Fibroblast of lung (primary cell): ENCODE results near the gene MYL10. TPM values are rescaled to one million over a fixed set of nuclear protein-coding genes. Genes with fewer than 3 reads are reported as not detected.

Source experiments
- DNase-seq, 2 donors: peaks; one replicate each; pipeline versions ENCODE4 v3.0.0 to v3.0.0-alpha.2; 2010; ENCODE audit warnings: low read depth in 2 of 2
- H2AFZ ChIP-seq: 2 replicates; pipeline ENCODE4 v1.5.1; 2012; ENCODE audit warnings: low read length, control low read depth, inconsistent platforms
- H3K27ac ChIP-seq: 2 replicates; pipeline ENCODE4 v1.5.1; 2011; ENCODE audit warnings: low read length, control low read depth; ENCODE audit not compliant: insufficient read depth
- H3K27me3 ChIP-seq: 2 replicates; pipeline ENCODE4 v1.5.1; 2011; ENCODE audit warnings: mild to moderate bottlenecking, low read length; ENCODE audit not compliant: control insufficient read depth, insufficient read depth
- H3K36me3 ChIP-seq: 2 replicates; pipeline ENCODE4 v1.5.1; 2011; ENCODE audit warnings: low read length; ENCODE audit not compliant: control insufficient read depth, insufficient read depth
- H3K4me1 ChIP-seq: 2 replicates; pipeline ENCODE4 v1.5.1; 2011; ENCODE audit warnings: low read length; ENCODE audit not compliant: control insufficient read depth, insufficient read depth; ENCODE audit errors: extremely low read depth
- H3K4me2 ChIP-seq: 2 replicates; pipeline ENCODE4 v1.5.1; 2011; ENCODE audit warnings: low read length, control low read depth; ENCODE audit not compliant: insufficient read depth; ENCODE audit errors: extremely low read depth
- H3K4me3 ChIP-seq, 4 experiments: fragments of 200-600 bp in 1 of 4; sonication (generic) in 1 of 4; replicated peaks in 1 of 4; 2 replicates each; pipeline ENCODE4 v1.5.1; 2011 to 2016; ENCODE audit warnings: low read length in 4 of 4, low read depth in 3 of 4, mild to moderate bottlenecking in 3 of 4, control low read depth in 2 of 4, inconsistent platforms in 1 of 4, mixed read lengths in 1 of 4; ENCODE audit not compliant: insufficient read depth in 1 of 4; ENCODE audit errors: control extremely low read depth in 1 of 4
- H3K79me2 ChIP-seq: 2 replicates; pipeline ENCODE4 v1.5.1; 2012; ENCODE audit warnings: mild to moderate bottlenecking, low read length, inconsistent platforms; ENCODE audit not compliant: control insufficient read depth, insufficient read depth
- H3K9ac ChIP-seq: 2 replicates; pipeline ENCODE4 v1.5.1; 2011; ENCODE audit warnings: mild to moderate bottlenecking, low read length, control low read depth; ENCODE audit not compliant: insufficient read depth
- H3K9me3 ChIP-seq: 2 replicates; pipeline ENCODE4 v1.5.1; 2012; ENCODE audit warnings: low read depth, low read length; ENCODE audit not compliant: control insufficient read depth, insufficient read depth
- H4K20me1 ChIP-seq: 2 replicates; pipeline ENCODE4 v1.5.1; 2011; ENCODE audit warnings: low read length; ENCODE audit not compliant: control insufficient read depth, insufficient read depth; ENCODE audit errors: extremely low read depth
- EZH2 ChIP-seq: IDR thresholded peaks from 2 replicates; pipeline ENCODE4 v1.5.1; 2012; ENCODE audit warnings: low read length, control low read depth, mild to moderate bottlenecking; ENCODE audit errors: missing control alignments
- polyA plus RNA-seq, 2 donors: library from polyadenylated mRNA; depleted of rRNA in 1 of 2; stranded (reverse) in 1 of 2; unstranded in 1 of 2; fragments of >200 nt; gene quantifications; 2 replicates each; pipeline ENCODE4 v1.2.1, GENCODE V29; 2011 to 2012; ENCODE audit warnings: missing spikeins in 1 of 2
- total RNA-seq: library from RNA; depleted of rRNA; stranded (reverse); fragments of >200 nt; gene quantifications from 2 replicates; pipeline ENCODE4 v1.2.1, GENCODE V29; 2014
- TF ChIP-seq, protein P1 (sequence below), 2 donors: IDR thresholded peaks in 1 of 2; conservative IDR thresholded peaks in 1 of 2; 1 replicate in 1 of 2; 2 replicates in 1 of 2; pipeline ENCODE4 v1.5.1; 2011 to 2012; ENCODE audit warnings: low read length in 2 of 2, control low read depth in 1 of 2, inconsistent platforms in 1 of 2, low read depth in 1 of 2, mild to moderate bottlenecking in 1 of 2

Gene MYL10
- total and polyA plus RNA-seq, 2 donors (not counting 1 experiment from before 2014, with no cell fraction given): not detected

DNA sequence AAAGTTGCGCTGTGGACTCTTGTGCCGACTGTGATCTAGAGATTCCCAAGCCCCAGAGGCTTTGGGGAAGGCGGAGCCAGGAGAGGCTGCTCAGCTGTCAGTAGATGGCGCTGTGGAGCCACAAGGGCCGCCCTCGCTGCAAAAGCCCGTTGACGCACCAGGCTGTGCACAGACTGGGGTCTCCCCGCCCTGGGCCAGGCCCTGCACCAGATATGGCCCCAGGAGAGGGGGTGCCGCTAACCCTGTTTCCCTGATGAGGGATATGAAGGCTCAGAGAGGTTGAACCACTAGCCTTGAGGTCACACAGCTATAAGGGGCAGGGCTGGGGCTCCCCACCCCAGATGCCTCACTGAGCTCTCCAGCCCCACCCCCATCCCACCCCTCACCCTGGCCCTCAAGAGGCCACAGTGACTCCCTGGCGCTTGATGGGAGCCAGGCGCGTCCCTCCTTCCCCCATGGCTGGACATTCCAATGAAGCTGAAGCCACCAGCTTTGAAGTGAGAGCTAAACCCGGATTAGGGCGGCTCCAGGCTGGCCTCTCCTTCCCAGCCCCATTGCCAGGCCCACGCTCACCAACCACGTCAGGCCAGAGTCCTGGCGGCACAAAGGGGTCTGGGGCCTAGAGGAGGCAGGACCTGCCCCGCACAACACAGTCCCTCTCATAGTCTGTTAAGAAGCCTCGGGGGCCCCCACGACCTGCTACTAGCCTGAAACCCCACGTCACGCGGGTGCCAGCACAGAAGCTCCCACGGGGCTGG lies 26.4 kb downstream of the MYL10 start:
- Histone ChIP-seq H3K4me3 (no peak overlapping the region), H3K27ac (no peak overlapping the region), H4K20me1 (no peaks in the 10 kb centered on the region), H3K4me2 (no peak overlapping the region), H3K4me1 (no peaks in the 10 kb centered on the region), H3K27me3 (no peaks in the 10 kb centered on the region), H3K79me2 (no peaks in the 10 kb centered on the region), H3K9me3 (no peaks in the 10 kb centered on the region), H2AFZ (no peak overlapping the region), H3K9ac (no peak overlapping the region), H3K36me3 (no peaks in the 10 kb centered on the region)
- peak; percentile 52 to 71 for DNase-seq
- no peak for TF ChIP-seq EZH2
- TF ChIP-seq, protein P1, sequence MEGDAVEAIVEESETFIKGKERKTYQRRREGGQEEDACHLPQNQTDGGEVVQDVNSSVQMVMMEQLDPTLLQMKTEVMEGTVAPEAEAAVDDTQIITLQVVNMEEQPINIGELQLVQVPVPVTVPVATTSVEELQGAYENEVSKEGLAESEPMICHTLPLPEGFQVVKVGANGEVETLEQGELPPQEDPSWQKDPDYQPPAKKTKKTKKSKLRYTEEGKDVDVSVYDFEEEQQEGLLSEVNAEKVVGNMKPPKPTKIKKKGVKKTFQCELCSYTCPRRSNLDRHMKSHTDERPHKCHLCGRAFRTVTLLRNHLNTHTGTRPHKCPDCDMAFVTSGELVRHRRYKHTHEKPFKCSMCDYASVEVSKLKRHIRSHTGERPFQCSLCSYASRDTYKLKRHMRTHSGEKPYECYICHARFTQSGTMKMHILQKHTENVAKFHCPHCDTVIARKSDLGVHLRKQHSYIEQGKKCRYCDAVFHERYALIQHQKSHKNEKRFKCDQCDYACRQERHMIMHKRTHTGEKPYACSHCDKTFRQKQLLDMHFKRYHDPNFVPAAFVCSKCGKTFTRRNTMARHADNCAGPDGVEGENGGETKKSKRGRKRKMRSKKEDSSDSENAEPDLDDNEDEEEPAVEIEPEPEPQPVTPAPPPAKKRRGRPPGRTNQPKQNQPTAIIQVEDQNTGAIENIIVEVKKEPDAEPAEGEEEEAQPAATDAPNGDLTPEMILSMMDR (conservative IDR thresholded peaks at IDR 0.05 in 1 of 2, IDR thresholded peaks at IDR 0.05 in 1 of 2; ENCODE audit: low read depth in 1 of 2, low read length in 2 of 2): peak; percentile 79 to 91

DNA sequence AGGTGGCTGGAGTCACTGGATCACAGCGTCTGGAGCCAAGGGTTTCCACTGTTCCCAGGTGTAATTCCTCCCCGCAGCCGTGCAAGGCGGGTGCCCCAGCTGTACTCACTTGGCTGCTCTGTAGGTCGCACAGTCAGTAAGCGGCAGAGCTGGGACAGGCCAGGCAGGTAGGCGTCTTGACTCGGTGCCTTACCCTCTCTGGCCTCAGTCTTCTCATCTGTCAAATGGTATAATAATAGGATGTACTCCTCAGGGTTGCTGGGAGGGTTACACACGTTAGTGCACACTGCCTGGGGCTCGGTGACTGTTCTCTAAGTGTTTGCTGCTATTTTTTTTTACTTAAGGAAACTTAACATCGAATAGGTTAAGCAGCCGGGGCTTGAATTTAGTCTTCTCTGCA lies 27.0 kb downstream of the MYL10 start:
- no peak overlapping the region for H3K27ac ChIP-seq
- H3K4me1 ChIP-seq: no peaks in the 10 kb centered on the region
- H3K27me3 ChIP-seq: no peaks in the 10 kb centered on the region
- H2AFZ ChIP-seq: no peak overlapping the region
- H3K9ac ChIP-seq: no peak overlapping the region
- H3K4me2 ChIP-seq: no peak overlapping the region
- H4K20me1 ChIP-seq: no peaks in the 10 kb centered on the region
- TF ChIP-seq, protein P1 (conservative IDR thresholded peaks at IDR 0.05 in 1 of 2, IDR thresholded peaks at IDR 0.05 in 1 of 2; ENCODE audit: low read depth in 1 of 2, low read length in 2 of 2): no peak
- TF ChIP-seq EZH2: no peak
- H3K36me3 ChIP-seq: no peaks in the 10 kb centered on the region
- no peaks in the 10 kb centered on the region for H3K9me3 ChIP-seq
- DNase-seq: no peak
- H3K79me2 ChIP-seq: no peaks in the 10 kb centered on the region
- no peak overlapping the region for H3K4me3 ChIP-seq

DNA sequence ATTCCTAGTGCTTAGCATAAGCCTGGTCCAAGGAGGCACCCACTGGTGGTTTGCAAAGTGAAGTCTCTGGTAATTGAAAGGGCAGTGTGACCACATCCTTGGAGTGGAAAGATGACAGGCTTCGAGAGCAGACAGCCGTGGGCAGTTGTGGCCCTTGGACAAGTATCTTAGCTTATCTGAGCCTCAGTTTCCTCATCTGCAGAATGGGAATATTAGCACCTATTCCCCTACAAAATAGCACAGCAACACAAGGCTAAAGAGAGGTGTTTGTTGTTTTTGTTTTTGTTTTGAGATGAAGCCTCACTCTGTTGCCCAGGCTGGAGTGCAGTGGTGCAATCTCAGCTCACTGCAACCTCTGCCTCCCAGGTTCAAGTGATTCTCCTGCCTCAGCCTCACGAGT lies 29.3 kb downstream of the MYL10 start:
- no peaks in the 10 kb centered on the region for H3K27me3 ChIP-seq
- H3K27ac ChIP-seq: no peak overlapping the region
- H3K79me2 ChIP-seq: no peaks in the 10 kb centered on the region
- TF ChIP-seq, protein P1 (conservative IDR thresholded peaks at IDR 0.05 in 1 of 2, IDR thresholded peaks at IDR 0.05 in 1 of 2; ENCODE audit: low read depth in 1 of 2, low read length in 2 of 2): no peak
- TF ChIP-seq EZH2: no peak
- H3K4me3 ChIP-seq: no peak overlapping the region
- H3K9ac ChIP-seq: no peak overlapping the region
- no peak overlapping the region for H2AFZ ChIP-seq
- DNase-seq: no peak
- H3K9me3 ChIP-seq: no peaks in the 10 kb centered on the region
- no peaks in the 10 kb centered on the region for H4K20me1 ChIP-seq
- H3K36me3 ChIP-seq: no peaks in the 10 kb centered on the region
- H3K4me2 ChIP-seq: no peak overlapping the region
- no peaks in the 10 kb centered on the region for H3K4me1 ChIP-seq
